Stimulated activated CD8-positive, alpha-beta memory T cell treated with anti-CD3 and anti-CD28 coated beads, Interleukin-7, amount 100 ng/mL, for 48 hours (primary cell): ENCODE data around the gene ZNF76.

ENCODE experiments used
- DNase-seq, 2 donors: peaks; one replicate each; pipeline ENCODE4 v3.0.0-alpha.2; 2020; ENCODE audit warnings: low read depth in 1 of 2; ENCODE audit errors: extremely low read depth in 1 of 2

Gene ZNF76

DNA sequence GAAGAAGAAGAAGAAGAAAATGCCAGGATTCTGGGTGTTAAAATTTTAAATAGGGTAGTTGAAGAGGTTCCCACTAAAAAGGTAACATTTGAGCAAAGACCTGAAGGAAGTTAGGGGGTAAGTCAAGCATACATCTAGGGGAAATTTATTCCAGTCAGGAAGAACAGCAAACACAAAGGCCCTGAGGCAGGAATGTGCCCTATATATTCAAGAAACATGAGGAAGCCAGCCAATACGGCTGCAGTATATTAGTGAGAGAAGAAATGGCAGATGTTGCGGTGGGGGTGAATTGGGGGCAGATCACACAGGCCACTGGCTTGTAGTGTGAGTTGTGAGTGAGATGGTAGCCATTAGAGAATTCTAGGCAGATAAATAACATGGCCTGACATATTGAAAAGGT is 6.0 kb downstream of the ZNF76 start:
- DNase-seq: no peak

DNA sequence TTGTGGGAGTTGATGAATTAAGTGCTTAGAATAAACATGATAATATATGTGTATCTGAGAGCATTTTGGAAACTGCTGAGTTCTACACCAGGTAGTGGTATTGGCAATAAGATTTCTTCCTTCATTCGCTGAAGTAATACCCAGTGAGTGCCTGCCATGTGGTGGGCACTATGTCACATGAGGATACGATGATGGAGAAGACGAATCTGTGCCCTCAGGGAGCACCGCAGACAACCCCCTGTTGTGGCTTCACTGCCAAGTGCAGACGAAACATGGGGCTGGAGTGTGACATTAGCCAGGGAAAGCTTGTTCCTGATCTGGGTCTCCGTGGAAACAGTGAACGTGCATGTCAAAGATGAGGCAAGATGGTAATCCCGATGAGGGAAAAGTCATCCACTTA is 7.9 kb downstream of the ZNF76 start:
- no peak for DNase-seq

DNA sequence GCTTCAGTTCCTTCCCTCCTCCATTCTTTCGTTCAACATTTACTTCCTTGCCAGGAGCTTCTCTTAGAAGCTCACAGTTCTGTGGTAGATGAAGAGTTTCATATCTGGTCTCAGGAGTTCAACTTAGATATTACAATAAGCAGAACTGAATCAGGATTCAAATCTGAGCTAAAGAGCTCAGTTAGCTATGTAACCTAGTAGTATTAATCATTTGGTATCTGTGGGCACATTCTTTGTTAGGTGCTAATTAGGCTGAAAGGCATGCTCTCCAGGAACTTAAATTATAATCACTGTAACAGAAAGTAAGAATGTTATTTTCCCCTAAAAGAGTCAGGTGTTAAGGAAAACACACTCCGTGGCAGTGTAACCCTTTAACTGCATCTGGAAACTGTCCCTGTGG is 8.4 kb downstream of the ZNF76 start:
- DNase-seq: no peak

DNA sequence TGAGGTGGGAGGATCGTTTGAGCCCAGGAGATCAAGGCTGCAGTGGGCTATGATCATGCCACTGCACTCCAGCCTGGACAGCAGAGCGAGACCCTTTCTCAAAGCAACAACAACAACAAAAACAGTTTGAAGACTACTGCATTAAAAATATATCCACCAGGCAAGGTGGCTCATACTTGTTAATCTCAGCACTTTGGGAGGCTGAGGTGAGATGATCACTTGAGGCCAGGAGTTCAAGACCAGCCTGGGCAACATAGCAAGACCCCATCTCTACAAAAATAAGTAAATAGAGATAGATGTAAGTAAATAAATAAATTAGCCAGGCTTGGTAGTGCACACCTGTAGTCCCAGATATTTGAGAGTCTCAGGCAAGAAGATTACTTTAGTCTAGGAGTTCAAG is 12.5 kb downstream of the ZNF76 start:
- no peak for DNase-seq

GRCh38 chr6:35273822-35274559 is 14.5 kb downstream of the ZNF76 start:
- no peak for DNase-seq

GRCh38 chr6:35275744-35276260 is 16.3 kb downstream of the ZNF76 start:
- no peak for DNase-seq

DNA sequence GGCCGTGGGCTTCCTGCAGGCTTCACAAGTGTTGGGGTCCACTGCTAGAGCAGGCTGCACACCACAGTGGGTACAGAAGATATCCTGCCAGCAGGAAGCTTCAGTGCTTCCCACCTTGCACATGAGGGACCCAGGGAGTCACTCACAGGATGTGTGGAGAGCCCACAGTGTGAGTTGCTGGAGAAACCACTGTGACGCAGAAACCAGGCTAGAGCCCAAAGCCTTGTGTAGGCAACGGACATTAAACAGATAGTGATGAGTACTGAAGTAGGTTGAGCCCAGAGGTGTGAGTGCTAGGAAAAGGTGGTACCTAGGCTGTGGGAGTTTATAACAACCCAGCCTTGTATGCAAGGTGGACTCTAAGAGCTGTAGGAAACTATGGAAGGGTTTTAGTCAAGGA is 19.2 kb downstream of the ZNF76 start:
- no peak for DNase-seq

DNA sequence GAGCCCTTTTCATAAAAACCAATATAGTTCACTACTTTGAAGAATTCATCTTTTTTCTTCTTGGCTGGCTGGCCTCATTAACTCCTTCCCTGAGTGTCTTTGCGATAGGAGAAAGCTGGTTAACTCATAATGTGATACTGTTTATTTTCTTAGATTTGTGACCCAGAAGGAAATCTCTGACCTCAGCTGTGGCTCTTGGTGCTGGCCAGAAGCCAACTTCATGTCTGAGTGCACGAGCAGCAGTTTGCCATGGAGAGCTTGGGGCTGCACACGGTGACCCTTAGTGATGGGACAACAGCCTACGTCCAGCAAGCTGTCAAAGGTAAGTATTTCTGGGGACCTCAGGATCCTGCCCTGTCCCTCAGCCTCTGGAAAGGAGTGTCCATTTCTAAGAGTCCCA is 21.4 kb downstream of the ZNF76 start:
- no peak for DNase-seq

DNA sequence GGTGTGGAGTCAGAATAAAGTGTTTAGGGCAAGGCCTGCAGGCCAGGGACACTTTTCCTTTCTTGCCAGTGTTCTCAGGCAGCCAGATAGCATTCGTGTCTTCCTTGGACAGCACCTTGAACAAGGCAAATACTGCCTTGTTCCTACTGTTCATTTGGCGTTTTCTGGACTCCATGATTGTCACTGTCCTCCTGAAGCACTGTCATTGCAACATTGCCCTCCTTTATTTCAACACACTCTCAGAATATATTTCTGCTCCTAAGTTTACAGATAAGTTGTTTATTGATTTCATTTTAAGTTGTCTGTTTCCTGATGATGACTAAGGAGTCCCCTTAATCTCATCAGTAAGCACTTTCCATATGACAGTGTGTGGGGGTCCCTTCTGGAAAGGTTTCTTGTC is 22.9 kb downstream of the ZNF76 start:
- no peak for DNase-seq

- DNase-seq: no peak
These were observed 23.8 kb downstream of the ZNF76 start for GRCh38 chr6:35283361-35283760.

- no peak for DNase-seq
These were observed 28.3 kb downstream of the ZNF76 start for GRCh38 chr6:35287671-35288396.

GRCh38 chr6:35288834-35289233 is 29.3 kb downstream of the ZNF76 start:
- no peak for DNase-seq

DNA sequence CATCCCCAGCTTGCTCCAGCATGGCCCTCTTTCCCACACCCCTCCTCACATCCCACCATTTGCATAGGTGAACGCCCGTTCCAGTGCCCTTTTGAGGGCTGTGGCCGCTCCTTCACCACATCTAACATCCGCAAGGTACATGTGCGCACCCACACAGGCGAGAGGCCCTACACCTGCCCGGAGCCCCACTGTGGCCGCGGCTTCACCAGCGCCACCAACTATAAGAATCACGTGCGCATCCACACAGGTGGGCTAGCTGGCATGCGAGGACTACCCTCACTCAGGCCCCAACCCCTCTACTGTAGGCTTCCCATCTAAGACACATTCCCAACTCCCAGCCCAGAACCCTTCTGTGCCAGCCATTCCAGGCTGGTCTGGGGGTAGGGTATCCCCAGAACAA is 32.0 kb downstream of the ZNF76 start:
- DNase-seq: no peak

DNA sequence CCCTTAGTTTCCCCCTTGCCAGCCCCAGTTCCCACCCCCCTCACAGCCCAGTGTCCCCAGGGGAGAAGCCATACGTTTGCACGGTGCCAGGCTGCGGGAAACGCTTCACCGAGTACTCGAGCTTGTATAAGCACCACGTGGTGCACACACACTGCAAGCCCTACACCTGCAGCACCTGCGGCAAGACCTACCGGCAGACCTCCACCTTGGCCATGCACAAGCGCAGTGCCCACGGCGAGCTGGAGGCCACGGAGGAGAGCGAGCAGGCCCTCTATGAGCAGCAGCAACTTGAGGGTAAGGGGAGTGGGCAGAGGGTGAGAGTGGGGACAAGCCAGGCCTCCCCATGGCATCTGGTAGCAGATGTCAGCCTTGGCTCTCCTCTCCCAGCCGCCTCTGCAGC is 33.0 kb downstream of the ZNF76 start:
- DNase-seq: no peak

- no peak for DNase-seq
These were observed 34.1 kb downstream of the ZNF76 start for GRCh38 chr6:35293681-35294080.

- no peak for DNase-seq
These were observed 34.9 kb downstream of the ZNF76 start for GRCh38 chr6:35294308-35294945.

DNA sequence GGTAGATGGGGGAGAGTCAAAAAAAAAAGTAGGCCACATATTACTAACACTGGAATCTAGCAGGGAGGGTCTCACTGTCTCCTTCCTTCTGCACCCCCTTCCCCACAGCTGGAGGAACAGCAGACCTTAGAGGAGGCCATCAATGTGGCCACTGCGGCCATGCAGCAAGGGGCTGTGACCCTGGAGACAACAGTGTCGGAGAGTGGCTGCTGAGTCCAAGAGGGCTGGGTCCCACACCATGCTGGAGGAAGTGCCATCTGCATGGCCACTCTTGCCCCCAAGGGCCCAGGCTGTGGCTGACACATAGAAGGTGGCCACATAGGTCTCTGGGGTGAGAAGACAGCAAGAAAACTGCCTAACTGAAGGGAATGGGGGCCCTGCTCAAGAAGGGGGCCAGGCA is 35.5 kb downstream of the ZNF76 start:
- no peak for DNase-seq

GRCh38 chr6:35295521-35296315 is 36.2 kb downstream of the ZNF76 start:
- DNase-seq: no peak

- DNase-seq: no peak
These were observed 37.5 kb downstream of the ZNF76 start for GRCh38 chr6:35296931-35297600.
